ENCODE data around the gene PPL. TPM values are rescaled to one million over a fixed set of nuclear protein-coding genes. Genes with fewer than 3 reads are reported as not detected.
A peak's percentile ranks its signal among the peaks of the same experiment; 100 is the strongest.

The PPL gene
- total RNA-seq, 1 donor from 2014 or later, result 4.7 TPM

- no peaks in the 10 kb centered on the region for H3K36me3 Mint-ChIP-seq (ENCODE audit: unreplicated experiment)
- no peak overlapping the region for H3K4me3 Mint-ChIP-seq (ENCODE audit: unreplicated experiment)
- H3K9me3 Mint-ChIP-seq (ENCODE audit: unreplicated experiment), result peaks cover 3% of the 10 kb centered on the region
These were observed 77.6 kb downstream of the PPL start for GRCh38 chr16:4859190-4859899.

DNA sequence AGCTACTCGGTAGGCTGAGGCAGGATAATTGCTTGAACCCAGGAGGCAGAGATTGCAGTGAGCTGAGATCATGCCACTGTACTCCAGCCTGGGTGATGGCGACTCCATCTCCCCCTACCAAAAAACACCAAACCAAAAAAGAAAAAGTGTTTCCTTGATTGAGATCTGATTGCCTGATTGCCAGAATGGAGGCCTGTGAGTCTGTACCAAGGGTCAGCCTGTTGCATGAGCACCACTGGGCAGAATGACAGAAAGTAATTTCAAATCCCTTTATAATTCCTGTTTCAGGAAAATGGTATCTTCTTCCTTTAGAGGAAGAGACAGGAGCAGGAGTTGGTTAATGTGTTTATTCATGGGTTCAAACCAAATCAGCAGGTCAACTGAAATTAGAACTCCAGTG is 81.1 kb downstream of the PPL start:
- Mint-ChIP-seq H3K4me1 (ENCODE audit: low read depth, unreplicated experiment) (no peaks in the 10 kb centered on the region), H3K36me3 (ENCODE audit: unreplicated experiment) (no peaks in the 10 kb centered on the region), H3K4me3 (ENCODE audit: unreplicated experiment) (no peak overlapping the region), H3K27me3 (ENCODE audit: unreplicated experiment) (no peaks in the 10 kb centered on the region), H3K9me3 (ENCODE audit: unreplicated experiment) (peaks cover 3% of the 10 kb centered on the region), H3K27ac (ENCODE audit: unreplicated experiment) (no peak overlapping the region)
- DNase-seq, result no peak
- TF ChIP-seq CTCF (IDR thresholded peaks at IDR 0.05; ENCODE audit: partially characterized antibody, unreplicated experiment), result no peak

More at GRCh38 chr16:4859190-4859899, 77.6 kb downstream of the PPL start:
- Mint-ChIP-seq H3K27me3 (ENCODE audit: unreplicated experiment) (no peaks in the 10 kb centered on the region), H3K4me1 (ENCODE audit: low read depth, unreplicated experiment) (no peaks in the 10 kb centered on the region), H3K27ac (ENCODE audit: unreplicated experiment) (no peak overlapping the region)
- DNase-seq, result no peak
- TF ChIP-seq CTCF (IDR thresholded peaks at IDR 0.05; ENCODE audit: partially characterized antibody, unreplicated experiment), result no peak

GRCh38 chr16:4855371-4855770 is 81.6 kb downstream of the PPL start:
- Mint-ChIP-seq H3K9me3 (ENCODE audit: unreplicated experiment) (peaks cover 2% of the 10 kb centered on the region), H3K36me3 (ENCODE audit: unreplicated experiment) (no peaks in the 10 kb centered on the region), H3K4me3 (ENCODE audit: unreplicated experiment) (no peak overlapping the region), H3K27me3 (ENCODE audit: unreplicated experiment) (no peaks in the 10 kb centered on the region), H3K27ac (ENCODE audit: unreplicated experiment) (no peak overlapping the region), H3K4me1 (ENCODE audit: low read depth, unreplicated experiment) (no peaks in the 10 kb centered on the region)
- no peak for TF ChIP-seq CTCF (IDR thresholded peaks at IDR 0.05; ENCODE audit: partially characterized antibody, unreplicated experiment)
- DNase-seq, result no peak

DNA sequence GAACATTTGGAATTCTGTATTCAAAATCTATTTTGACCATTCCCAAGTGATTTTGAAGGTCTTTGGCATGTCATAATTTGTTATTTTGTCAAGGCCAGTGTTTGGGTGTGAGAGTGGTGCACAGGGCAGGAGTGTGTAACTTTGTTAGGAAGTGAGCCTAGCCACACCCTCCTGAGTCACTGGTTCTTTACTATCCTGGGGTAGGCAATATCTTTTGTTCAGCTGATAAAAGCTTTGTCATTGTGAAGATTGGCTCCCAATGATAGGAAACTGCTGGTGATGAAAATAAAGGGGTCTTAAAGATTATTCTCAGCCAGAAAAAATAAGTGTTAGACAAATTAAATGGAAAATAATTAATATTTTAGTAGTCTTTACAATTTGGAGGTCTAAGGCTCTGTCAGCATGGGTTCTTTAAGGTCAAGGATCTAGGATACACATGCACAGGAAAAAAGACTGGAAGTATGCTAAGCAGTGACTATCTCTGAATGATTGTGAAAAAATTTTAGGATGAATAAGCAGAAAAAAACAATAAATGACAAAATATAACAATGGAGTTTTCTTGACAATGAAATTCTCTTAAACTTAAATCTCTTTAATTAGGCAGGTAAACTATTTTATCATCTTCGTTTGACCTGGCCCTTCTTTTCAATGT is 84.6 kb downstream of the PPL start:
- Mint-ChIP-seq H3K4me1 (ENCODE audit: low read depth, unreplicated experiment) (peaks cover 10% of the 10 kb centered on the region), H3K36me3 (ENCODE audit: unreplicated experiment) (no peaks in the 10 kb centered on the region), H3K27ac (ENCODE audit: unreplicated experiment) (no peak overlapping the region), H3K9me3 (ENCODE audit: unreplicated experiment) (peaks cover 2% of the 10 kb centered on the region), H3K4me3 (ENCODE audit: unreplicated experiment) (no peak overlapping the region), H3K27me3 (ENCODE audit: unreplicated experiment) (no peaks in the 10 kb centered on the region)
- no peak for DNase-seq
- TF ChIP-seq CTCF (IDR thresholded peaks at IDR 0.05; ENCODE audit: partially characterized antibody, unreplicated experiment), result no peak

- Mint-ChIP-seq H3K27ac (ENCODE audit: unreplicated experiment) (no peak overlapping the region), H3K4me1 (ENCODE audit: low read depth, unreplicated experiment) (peaks cover 19% of the 10 kb centered on the region), H3K9me3 (ENCODE audit: unreplicated experiment) (peaks cover 2% of the 10 kb centered on the region), H3K4me3 (ENCODE audit: unreplicated experiment) (peak overlapping the region; percentile 45), H3K27me3 (ENCODE audit: unreplicated experiment) (no peaks in the 10 kb centered on the region), H3K36me3 (ENCODE audit: unreplicated experiment) (no peaks in the 10 kb centered on the region)
- no peak for TF ChIP-seq CTCF (IDR thresholded peaks at IDR 0.05; ENCODE audit: partially characterized antibody, unreplicated experiment)
- DNase-seq, result no peak
These were observed 86.7 kb downstream of the PPL start for GRCh38 chr16:4850211-4850610.

All from glutamatergic neuron (in vitro differentiated cells).